ENCODE measurements around the gene KCNIP4. TPM values are rescaled to one million over a fixed set of nuclear protein-coding genes. Genes with fewer than 3 reads are reported as not detected.

KCNIP4 gene
- total and polyA plus RNA-seq, 2 of the 8 experiments (the other 6 are each of a cell fraction or from before 2014, with no cell fraction given), result 0.06 TPM; not detected in 1

DNA sequence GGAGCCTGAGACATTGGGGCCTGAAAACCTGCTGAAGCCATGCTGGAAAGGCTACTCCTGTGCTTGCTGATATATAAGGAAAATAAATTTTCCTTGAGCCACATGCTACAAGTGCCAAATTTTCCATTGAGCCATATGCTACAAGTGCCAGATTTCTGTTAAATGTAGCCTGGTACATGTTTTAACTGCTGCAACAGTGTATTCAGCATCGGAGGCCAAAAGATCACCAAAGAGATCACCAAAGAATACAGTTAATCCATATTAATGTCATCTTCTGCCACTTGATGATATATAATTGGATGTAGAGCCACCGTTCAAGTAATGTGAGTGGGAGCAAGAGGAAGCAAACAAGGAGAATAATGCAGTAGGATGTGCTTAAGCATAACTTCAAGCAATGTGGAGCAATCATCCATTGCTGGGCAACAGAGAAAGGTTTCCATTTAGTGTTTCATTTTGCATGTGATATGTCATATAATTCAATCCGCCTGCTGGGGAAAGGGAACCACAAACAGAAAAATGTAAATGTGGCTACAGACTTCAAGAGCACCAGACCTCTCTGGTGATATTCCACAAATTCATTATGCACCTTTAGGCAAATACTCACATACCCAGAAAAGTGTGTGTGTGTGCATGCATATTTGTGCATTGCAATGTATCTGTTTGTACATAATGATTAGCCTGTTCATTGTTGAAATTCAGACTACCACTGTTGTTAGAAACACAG, 295.9 kb downstream of the KCNIP4 start:
- Histone ChIP-seq H2BK15ac (ENCODE audit: low read length) (no peak overlapping the region), H3K4ac (replicated peaks; ENCODE audit: insufficient read length, low read depth, low read length) (no peak overlapping the region), H3K23ac (ENCODE audit: insufficient read length) (no peak overlapping the region), H2AFZ (ENCODE audit: low read length) (no peak overlapping the region; the same call in 1 of the 2 replicates), H3K79me1 (ENCODE audit: low read depth, low read length) (no peaks in the 10 kb centered on the region), H3K4me1 (replicated peaks in 1 of 4; ENCODE audit: control insufficient read depth in 3 of 4, insufficient read depth in 4 of 4, low read length in 3 of 4) (no peaks in the 10 kb centered on the region), H2AK5ac (ENCODE audit: low read depth, low read length) (no peak overlapping the region), H3K79me2 (ENCODE audit: control insufficient read depth in 1 of 2, insufficient read depth in 2 of 2, low read length in 2 of 2) (no peaks in the 10 kb centered on the region), H4K20me1 (replicated peaks in 1 of 2; ENCODE audit: control insufficient read depth in 1 of 2, insufficient read depth in 2 of 2, low read length in 2 of 2) (no peaks in the 10 kb centered on the region), H3K27me3 (replicated peaks in 1 of 4; ENCODE audit: control insufficient read depth in 3 of 4, extremely low read depth in 1 of 4, insufficient read depth in 3 of 4, low read length in 3 of 4) (no peaks in the 10 kb centered on the region), H3K23me2 (ENCODE audit: low read depth, low read length) (no peaks in the 10 kb centered on the region), H2BK20ac (ENCODE audit: low read length) (no peak overlapping the region), H3K36me3 (ENCODE audit: control insufficient read depth in 2 of 4, insufficient read depth in 4 of 4, low read length in 3 of 4) (no peaks in the 10 kb centered on the region), H3K18ac (ENCODE audit: extremely low read depth, low read length) (no peak overlapping the region), H3K27ac (ENCODE audit: low read depth, low read length) (no peak overlapping the region), H4K91ac (replicated peaks; ENCODE audit: insufficient read length, low read length) (no peak overlapping the region), H3K56ac (replicated peaks; ENCODE audit: insufficient read length, low read depth, low read length) (no peak overlapping the region), H4K8ac (ENCODE audit: extremely low read depth, insufficient read depth, low read length) (no peak overlapping the region), H2BK12ac (ENCODE audit: low read depth, low read length) (no peak overlapping the region), H2BK5ac (ENCODE audit: low read depth, low read length) (no peak overlapping the region), H3K9me3 (ENCODE audit: insufficient read depth in 2 of 2, low read depth in 1 of 2, low read length in 1 of 2) (peaks cover 0 to 7% of the 10 kb centered on the region in 2 experiments; a peak in 1 of 4 replicates), H3K4me3 (ENCODE audit: extremely low read depth in 1 of 4, insufficient read depth in 2 of 4, low read depth in 3 of 4, low read length in 4 of 4) (no peak overlapping the region), H4K5ac (ENCODE audit: insufficient read length, low read depth, low read length) (no peak overlapping the region), H3K9ac (replicated peaks in 1 of 4; ENCODE audit: extremely low read depth in 1 of 4, low read depth in 3 of 4, low read length in 3 of 4) (no peak overlapping the region), H3K4me2 (ENCODE audit: insufficient read depth in 1 of 2, low read depth in 2 of 2, low read length in 2 of 2) (no peak overlapping the region), H3K14ac (ENCODE audit: insufficient read length) (no peak overlapping the region), H2BK120ac (replicated peaks; ENCODE audit: low read depth, low read length) (no peak overlapping the region)
- ChIA-PET POLR2A (ENCODE audit: partially characterized antibody) (no interaction called here), CTCF (ENCODE audit: partially characterized antibody) (no interaction called here)
- WGBS, 2 experiments (ENCODE audit: extremely low coverage in 1 of 2, insufficient coverage in 1 of 2, insufficient read length in 1 of 2, insufficient replicate concordance in 2 of 2, low coverage in 1 of 2, low lambda C conversion rate in 2 of 2, missing lambda C conversion rate in 1 of 2), result 97% methylated on average over 3 of the region's 3 CpGs; no CpG with 5 or more reads in 1 of the 2 experiments
- DNase-seq (ENCODE audit: low read depth in 1 of 2, low spot score in 2 of 2) (no peak), FAIRE-seq (no peak)
- TF ChIP-seq KDM4A (IDR thresholded peaks at IDR 0.05; ENCODE audit: low read depth, low read length, severe bottlenecking), result no peak
- TF ChIP-seq KDM1A (IDR thresholded peaks at IDR 0.05; ENCODE audit: borderline replicate concordance, low read length), result no peak
- no peak for TF ChIP-seq SAP30 (IDR thresholded peaks at IDR 0.05; ENCODE audit: insufficient read depth, insufficient replicate concordance, low read length)
- TF ChIP-seq GTF2F1 (IDR thresholded peaks at IDR 0.05; ENCODE audit: borderline replicate concordance, low read depth, low read length), result no peak

All from H1 (cell line).